Right ventricle myocardium superior (tissue), 1 donor: ENCODE results near the gene FIG4. TPM values are rescaled to one million over a fixed set of nuclear protein-coding genes. Genes with fewer than 3 reads are reported as not detected.
"Not testable (repeated sequence)": the region's sequence is repeated elsewhere in the genome, so short reads cannot be mapped to it uniquely, and the experiment has no call there.

Experiments used
- ATAC-seq: fragments of 200-7000 bp; cut with Tn5 transposase; one replicate; pipeline ENCODE4 v1.9.1; 2020; ENCODE audit warnings: mild to moderate bottlenecking; ENCODE audit not compliant: poor library complexity
- DNase-seq: peaks from one replicate; pipeline ENCODE4 v3.0.0-alpha.2; 2020
- intact Hi-C: fragments of 100-400 bp; cut with DNase I; formaldehyde crosslinking; loops from one replicate; pipeline ENCODE4 v1.11.2; 2022
- total RNA-seq: library from RNA; stranded (reverse); fragmentation: NEBNext Ultra II Directional; extraction: Animal tissue kit (Norgen Biotek cat#: 25700); gene quantifications from one replicate; pipeline ENCODE4 v1.2.1, GENCODE V29; 2021
- donor health status: DM: no; HTN: yes; CAD: no; lungs with severe emphysema.

FIG4 gene
- total RNA-seq, 1 donor from 2014 or later, result 7.7 TPM

DNA sequence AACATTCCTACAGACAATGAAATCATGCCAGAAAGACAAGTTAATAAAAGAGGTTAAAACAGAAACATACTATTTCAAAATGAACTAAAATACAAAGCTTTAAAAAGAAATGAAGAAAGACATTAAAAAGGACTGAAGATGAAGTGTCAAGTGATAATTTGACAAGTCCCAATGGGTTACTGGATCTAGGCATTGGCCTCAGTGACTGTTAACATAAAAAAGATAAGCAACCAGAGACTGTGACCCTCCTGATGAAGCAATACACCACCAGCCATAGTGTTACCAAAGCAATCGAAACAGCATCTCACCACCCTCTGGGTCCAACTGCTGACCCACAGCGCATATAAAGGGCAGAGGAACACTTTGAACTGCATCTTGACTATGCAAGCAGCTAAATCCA, 130.3 kb downstream of the FIG4 start:
- DNase-seq, result no peak
- ATAC-seq, result no peak
- intact Hi-C loops, result no loop called here

GRCh38 chr6:109824105-109824504, 133.0 kb downstream of the FIG4 start:
- ATAC-seq (no peak), DNase-seq (no peak)
- intact Hi-C loops, result no loop called here

GRCh38 chr6:109826551-109826950, 135.5 kb downstream of the FIG4 start:
- intact Hi-C loops, result no loop called here
- ATAC-seq (no peak), DNase-seq (no peak)

DNA sequence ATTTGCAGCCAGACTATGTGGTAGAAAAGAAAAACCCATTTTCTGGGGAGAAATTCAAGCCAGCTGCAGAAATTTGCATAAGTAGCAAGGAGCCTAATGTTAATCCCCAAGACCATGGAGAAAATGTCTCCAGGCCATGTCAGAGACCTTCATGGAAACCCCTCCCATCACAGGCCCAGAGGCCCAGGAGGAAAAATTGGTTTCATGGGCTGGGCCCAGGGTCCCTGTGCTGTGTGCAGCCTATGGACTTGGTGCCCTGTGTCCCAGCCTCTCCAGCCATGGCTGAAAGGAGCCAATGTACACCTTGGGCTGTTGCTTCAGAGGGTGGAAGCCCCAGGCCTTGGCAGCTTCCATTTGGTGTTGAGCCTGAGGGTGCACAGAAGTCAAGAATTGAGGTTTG, 140.3 kb downstream of the FIG4 start:
- intact Hi-C loops, result not testable (repeated sequence)

GRCh38 chr6:109834131-109834530, 143.0 kb downstream of the FIG4 start:
- no peak for DNase-seq
- no peak for ATAC-seq
- intact Hi-C loops, result no loop called here

More for the DNA sequence above, 140.3 kb downstream of the FIG4 start:
- DNase-seq, ATAC-seq: not testable (repeated sequence)

DNA sequence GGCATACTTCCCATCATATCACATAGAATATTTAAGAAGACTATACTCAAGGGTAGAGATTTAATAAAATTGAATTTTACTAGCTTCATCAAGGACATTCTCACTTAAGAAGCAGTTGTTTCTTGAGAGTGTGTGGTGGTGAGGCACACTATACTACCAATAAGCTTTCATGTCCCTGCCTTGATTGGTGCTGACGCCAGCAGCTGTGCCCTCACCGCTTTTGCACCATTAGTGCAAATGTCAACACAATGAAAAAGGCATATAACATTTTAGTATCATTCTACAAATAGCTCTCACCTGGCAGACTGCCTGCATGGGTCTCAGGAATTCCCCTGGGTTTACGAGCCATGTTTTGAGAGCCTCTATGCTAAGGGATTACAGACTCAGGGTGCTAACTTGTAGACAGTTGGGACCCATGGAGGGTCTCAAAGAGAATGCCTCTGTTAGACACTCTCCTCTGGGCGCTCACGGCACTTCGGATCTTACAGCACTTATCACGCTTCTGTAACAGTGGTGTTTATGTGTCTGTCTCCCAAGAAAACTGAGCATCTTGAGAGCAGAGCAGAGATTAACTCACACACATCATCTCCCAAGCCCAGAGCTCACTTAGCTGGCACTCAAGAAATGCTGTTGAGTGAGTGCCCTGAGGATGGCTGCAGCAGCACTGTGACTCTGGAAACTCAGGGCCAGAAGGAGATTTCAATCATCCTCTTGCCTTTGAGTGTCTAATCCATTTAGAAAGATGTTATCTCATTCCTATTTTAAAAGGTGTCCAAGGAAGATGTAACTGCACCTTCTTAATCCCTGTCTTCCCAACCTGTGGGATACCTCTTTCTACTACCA, 143.7 kb downstream of the FIG4 start:
- intact Hi-C loops, result no loop called here
- ATAC-seq (no peak), DNase-seq (no peak)

- ATAC-seq (no peak), DNase-seq (no peak)
- intact Hi-C loops, result no loop called here
These were observed 148.9 kb downstream of the FIG4 start for GRCh38 chr6:109840034-109840433.

DNA sequence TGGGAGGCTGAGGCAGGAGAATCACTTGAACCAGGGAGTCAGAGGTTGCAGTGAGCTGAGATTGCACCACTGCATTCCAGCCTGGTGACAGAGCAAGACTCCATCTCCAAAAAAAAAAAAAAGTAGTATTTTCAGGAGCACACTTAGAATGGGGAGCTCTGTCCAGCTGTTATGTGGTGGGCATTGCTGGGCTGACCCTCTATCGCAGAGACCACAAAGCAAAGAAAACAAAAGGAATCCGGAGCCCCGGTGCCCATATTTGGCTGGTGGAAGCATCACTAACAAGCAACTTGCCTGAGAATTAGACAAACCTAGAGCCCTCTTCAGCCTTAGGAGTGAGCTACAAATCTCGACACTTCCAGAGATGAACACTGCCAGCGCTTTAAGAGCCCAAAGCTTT, 149.7 kb downstream of the FIG4 start:
- intact Hi-C loops, result no loop called here
- ATAC-seq, result no peak
- no peak for DNase-seq

GRCh38 chr6:109841869-109842268, 150.8 kb downstream of the FIG4 start:
- intact Hi-C loops, result no loop called here
- DNase-seq (no peak), ATAC-seq (no peak)

DNA sequence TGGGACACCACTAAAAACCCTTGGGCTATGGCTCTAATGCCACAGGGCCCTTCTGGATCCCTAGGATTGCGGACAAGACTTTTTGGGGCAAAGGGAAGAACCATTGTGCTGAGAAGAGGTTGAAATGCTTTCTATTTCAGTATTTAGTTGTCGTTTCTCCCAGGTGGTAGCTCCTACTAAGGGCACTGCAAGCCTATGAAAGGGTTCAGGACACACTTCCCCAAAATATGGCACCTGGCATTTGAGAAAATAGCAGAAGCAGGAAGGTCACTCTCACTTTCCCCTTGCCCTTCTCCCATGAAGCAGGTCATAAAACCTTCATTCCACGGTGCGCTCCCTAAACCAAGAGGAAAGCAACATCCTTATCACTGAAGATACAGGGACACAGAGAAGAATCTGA, 161.6 kb downstream of the FIG4 start:
- intact Hi-C loops, result no loop called here
- DNase-seq (no peak), ATAC-seq (no peak)

DNA sequence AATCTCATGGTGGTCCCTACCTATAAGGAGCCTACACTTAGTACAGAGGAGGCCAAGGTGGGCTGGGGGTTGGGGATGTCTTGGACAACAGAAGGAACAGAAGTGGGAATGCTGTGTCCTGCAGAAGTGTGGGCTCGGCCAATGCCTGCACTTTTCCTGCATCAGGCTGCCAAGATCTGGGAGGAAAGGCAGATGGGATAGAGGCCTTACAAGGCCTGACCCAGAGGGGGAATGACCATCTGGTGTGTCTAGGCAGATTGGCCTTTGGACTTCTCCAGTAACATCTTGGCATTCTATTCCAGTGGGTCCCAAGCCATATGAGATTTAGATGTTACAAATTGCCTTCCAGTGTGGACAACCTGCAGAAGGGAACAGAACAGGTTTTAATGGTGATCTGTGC, 162.3 kb downstream of the FIG4 start:
- ATAC-seq (no peak), DNase-seq (no peak)
- intact Hi-C loops, result no loop called here

GRCh38 chr6:109853951-109854350, 162.9 kb downstream of the FIG4 start:
- intact Hi-C loops, result no loop called here
- DNase-seq (no peak), ATAC-seq (no peak)

- ATAC-seq (no peak), DNase-seq (no peak)
- intact Hi-C loops, result no loop called here
These were observed 163.6 kb downstream of the FIG4 start for GRCh38 chr6:109854541-109855308.

- intact Hi-C loops, ATAC-seq, DNase-seq: not testable (repeated sequence)
These were observed 164.5 kb downstream of the FIG4 start for GRCh38 chr6:109855476-109856040.

DNA sequence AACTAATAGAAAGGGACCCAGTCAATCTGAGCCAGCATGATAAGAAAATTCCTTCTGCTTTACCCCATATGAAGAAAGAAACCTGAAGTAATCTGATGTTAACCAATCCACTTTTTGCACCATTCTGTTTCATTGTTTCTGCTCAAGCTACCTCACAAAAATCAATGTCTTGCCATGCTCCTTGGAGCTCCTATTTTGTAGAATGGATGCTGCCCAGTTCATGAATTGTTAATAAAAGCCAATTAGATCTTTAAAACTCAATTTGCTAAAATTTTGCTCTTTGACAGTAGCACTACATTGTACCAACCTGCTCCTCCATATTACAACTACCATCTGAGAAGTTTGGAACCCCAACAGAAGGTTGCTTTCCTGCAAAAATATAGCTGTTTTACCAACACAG, 170.8 kb downstream of the FIG4 start:
- intact Hi-C loops, result no loop called here

DNA sequence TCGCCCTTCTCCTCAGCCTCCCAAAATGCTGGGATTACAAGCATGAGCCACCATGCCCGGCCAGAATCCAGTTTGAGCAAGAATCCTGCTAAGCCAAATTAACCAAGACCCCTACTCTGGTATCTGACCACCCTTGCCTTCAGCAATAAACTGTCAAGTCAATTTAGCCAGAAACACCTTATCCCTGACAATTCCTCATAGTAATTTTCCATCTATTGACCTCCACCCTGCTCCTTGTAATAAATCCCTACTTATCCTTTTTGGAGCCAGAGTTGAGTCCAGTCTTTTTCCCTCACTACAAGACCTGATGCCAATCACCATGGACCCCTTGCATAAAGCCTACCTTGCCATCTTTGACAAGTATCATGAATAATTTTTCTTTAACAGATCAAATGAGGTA, 173.0 kb downstream of the FIG4 start:
- no peak for ATAC-seq
- no peak for DNase-seq
- intact Hi-C loops, result no loop called here

More for the DNA sequence above, 170.8 kb downstream of the FIG4 start:
- no peak for ATAC-seq
- DNase-seq, result no peak

DNA sequence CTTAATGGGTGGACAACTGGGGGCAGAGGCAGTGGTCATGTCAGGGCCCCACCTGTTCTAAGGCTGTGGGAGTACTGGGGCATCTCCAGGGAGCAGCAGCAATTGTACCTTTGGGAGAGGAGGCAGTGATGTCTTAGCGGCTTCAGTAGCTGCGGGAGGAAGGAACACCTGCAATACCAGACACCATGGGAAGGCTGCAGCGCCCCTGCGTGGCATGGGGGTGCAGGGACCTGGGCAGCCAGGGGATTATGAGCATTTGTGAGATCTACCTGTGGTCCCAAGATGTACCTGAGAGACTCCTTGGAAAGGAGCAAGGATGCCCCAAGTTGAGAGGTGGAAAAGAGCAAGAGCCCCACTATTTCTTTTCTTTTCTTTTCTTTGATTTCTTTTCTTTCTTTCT, 174.9 kb downstream of the FIG4 start:
- DNase-seq (no peak), ATAC-seq (no peak)
- intact Hi-C loops, result no loop called here

- DNase-seq, result peak; percentile 58
- ATAC-seq, result peak; percentile 76
- intact Hi-C loops, result no loop called here
These were observed 176.2 kb downstream of the FIG4 start for GRCh38 chr6:109867009-109867969.

- ATAC-seq (no peak), DNase-seq (no peak)
- intact Hi-C loops, result no loop called here
These were observed 176.9 kb downstream of the FIG4 start for GRCh38 chr6:109867970-109868358.
